G401 (cell line): ENCODE results near the gene CSAD. TPM values are rescaled to one million over a fixed set of nuclear protein-coding genes. Genes with fewer than 3 reads are reported as not detected.
"Not testable (repeated sequence)": the region's sequence is repeated elsewhere in the genome, so short reads cannot be mapped to it uniquely, and the experiment has no call there.

ENCODE experiments used
- DNase-seq: peaks from one replicate; pipeline ENCODE4 v3.0.0-alpha.2; 2015; ENCODE audit warnings: low spot score
- in situ Hi-C: cut with HindIII; loops from 2 replicates; pipeline ENCODE4 v1.10.0; 2016; ENCODE audit warnings: low sequenced_read_pairs, mixed read lengths
- total RNA-seq: library from RNA; depleted of rRNA; stranded (reverse); fragments of >200 nt; shearing (Covaris generic); gene quantifications from 2 replicates; pipeline ENCODE4 v1.2.3, GENCODE V29; 2014

The CSAD gene
- total RNA-seq, 1 experiment from 2014 or later = 2.0 TPM

DNA sequence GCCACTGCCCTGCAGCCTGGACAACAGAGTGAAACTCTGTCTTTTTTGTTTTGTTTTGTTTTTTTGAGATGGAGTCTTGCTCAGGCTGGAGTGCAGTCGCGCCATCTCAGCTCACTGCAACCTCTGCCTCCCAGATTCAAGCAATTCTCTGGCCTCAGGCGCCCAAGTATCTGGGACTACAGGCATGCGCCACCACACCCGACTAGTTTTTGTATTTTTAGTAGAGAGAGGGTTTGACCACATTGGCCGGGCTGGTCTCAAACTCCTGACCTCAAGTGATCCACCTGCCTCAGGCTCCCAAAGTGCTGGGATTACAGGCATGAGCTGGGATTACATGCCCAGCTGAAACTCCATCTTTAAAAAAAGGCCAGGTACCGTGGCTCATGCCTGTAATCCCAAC, 21.6 kb upstream of the CSAD start:
- in situ Hi-C loops, DNase-seq: not testable (repeated sequence)

DNA sequence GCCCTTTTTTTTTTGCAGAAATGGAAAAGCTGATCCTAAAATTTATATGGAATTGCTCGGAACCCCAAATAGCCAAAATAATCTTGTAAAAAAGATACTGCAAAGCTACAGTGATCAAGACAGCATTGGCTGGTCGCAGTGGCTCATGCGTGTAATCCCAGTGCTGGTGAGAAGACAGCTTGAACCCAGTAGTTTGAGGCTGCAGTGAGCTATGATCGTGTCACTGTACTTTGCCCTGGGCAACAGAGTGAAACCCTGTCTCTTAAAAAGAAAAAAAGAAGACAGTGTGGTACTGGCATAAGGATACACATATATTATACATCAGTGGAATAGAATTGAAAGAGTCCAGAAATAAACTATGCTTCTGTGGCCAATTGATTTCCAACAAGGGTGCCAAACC, 20.9 kb upstream of the CSAD start:
- in situ Hi-C loops = no loop called here
- DNase-seq = no peak

DNA sequence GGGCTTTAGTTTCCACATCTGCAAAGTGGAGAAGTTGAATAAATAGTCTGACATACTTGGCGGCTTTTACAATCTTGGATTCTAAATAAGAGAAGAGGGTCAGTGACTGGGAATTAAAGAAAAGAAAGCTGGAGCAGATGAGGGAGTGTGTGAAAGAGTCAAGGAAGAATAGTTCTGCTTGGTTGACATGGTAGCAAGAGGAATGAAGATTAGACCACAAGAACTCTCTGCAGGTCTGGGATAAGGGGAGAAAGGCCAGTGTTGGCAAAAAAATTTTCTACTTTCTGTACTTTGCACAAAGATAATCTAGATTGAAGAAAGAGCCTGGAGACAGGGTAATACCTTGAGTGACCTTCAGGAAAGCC, 20.4 kb upstream of the CSAD start:
- no peak for DNase-seq
- in situ Hi-C loops = no loop called here

DNA sequence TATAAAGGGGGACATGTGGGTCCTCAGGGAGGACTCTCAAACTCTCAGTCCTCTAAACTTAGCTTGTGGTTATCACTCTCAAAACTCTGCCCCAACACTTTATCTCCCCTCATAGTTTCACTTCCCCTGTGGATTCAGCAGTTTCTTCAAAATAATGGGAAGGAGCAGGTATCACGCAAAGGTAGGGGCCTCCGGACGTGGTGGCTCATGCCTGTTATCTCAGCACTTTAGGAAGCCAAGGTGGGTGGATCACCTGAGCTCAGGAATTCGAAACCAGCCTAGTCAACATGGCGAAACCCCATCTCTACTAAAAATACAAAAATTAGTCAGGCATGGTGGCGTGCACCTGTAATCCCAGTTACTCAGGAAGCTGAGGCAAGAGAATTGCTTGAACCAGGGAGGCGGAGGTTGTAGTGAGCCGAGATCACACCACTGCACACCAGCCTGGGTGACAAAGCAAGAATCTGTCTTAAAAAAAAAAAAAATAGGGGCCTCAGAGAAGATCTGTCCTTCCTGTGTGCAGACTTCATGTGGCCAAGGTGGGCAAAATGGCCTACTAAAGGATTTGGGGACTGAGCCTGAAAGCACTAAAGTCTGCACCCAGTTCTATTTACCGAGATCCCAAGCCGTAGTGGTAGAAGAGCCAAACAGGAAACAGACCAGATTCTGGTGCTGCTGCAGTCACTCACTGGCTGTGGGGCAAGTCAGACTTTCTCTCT, 19.9 kb upstream of the CSAD start:
- in situ Hi-C loops = no loop called here
- no peak for DNase-seq

DNA sequence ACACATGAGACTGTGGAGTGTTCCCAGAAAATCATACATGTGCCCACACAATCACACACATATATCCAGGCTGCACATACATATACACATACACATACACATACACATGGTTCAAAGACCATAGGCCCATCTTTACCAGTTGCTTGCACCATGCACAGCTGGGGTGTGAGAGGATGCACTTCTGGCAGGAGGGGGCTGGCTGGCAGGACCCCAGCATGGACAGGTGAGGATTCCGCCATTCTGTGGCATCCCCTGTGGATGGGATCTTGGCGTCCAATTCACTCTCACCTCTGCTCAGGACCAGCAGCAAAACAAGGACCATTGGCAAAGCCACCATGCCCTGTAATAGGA, 19.4 kb upstream of the CSAD start:
- no peak for DNase-seq
- in situ Hi-C loops = no loop called here

DNA sequence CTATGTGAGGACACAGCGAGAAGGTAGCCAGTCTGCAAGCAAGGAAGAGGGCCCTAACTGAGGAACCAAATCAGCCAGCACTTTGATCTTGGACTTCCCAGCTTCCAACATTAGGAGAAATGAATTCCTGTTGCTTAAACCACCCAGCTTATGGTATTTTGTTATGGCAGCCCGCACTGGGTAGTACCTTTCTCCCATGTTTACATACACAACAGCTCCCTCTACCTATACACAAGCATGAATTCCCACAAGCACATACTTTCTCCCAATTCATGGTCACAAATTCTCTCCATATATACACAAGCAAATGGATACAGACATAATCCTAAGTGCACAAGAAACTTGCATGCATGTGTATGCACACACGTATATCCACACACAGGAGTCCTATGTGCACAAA, 19.0 kb upstream of the CSAD start:
- in situ Hi-C loops = loop anchor here (10.0 kb wide), 1 partner anchor 125 kb away; the partner anchor contains the start of gene SPRYD3
- no peak for DNase-seq

DNA sequence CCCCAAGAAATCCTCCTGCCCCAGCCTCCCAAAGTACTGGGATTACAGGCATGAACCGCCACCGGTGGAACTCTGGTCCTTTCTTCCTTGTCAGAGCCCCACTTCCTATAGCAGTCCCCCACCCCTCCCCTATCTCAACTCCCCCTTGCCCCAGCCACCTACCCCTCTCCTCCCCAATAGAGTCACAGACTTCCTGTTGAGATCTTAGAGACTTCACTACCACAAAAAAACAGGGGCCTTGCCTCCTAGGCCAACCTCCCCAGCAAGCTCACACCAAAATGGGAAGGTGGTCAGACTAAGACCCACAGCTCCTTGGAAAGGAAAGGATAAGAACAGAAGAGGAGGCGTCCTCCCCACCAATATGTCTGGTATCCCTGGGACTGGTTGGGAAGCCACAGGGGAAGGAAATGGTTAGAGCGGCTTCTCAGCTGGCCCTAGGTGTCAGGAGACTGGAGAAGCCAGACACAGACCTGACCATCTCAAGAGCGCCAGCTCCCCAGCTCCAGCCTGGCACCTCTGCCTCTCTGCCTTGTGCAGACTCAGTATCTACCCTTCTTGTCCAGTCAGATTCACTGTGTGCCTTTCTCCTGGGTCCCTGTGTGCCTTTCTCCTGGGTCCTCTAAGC, 17.9 kb upstream of the CSAD start:
- in situ Hi-C loops = loop anchor here (10.0 kb wide), 1 partner anchor 124 kb away; the partner anchor contains the start of gene SPRYD3
- DNase-seq = no peak

DNA sequence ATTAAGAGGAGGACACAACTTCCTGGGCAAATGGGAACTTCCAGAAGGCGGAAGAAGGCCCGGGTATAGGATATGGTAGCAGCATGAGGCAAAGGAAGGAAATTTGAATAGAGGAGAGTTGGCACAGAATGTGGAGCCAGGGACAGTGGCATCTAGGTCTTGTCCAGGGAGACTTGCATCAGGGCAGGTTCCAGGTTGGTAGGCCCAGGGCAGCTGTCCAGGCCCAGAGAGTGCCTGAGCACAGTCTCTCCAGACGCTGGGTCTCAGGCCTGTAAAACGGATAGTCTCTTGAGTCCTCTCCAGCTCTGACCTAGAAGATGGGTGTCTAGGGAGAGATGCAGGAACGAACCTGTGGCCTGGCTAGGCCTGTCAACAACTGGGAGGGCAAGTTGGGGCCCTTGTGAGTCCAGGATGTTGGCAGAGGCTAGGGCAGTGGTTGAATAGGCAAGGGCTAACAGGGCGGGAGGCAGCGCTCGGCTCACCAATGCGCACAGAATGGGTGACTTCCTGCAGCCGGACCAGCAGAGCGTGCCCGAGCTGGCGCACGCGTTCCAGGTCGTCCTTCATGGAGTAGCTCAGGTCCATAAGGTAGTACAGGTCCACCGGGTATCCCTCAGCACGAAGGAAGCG, 16.4 kb upstream of the CSAD start:
- in situ Hi-C loops = loop anchor here (10.0 kb wide), 1 partner anchor 122 kb away; the partner anchor contains the start of gene SPRYD3
- DNase-seq = no peak

DNA sequence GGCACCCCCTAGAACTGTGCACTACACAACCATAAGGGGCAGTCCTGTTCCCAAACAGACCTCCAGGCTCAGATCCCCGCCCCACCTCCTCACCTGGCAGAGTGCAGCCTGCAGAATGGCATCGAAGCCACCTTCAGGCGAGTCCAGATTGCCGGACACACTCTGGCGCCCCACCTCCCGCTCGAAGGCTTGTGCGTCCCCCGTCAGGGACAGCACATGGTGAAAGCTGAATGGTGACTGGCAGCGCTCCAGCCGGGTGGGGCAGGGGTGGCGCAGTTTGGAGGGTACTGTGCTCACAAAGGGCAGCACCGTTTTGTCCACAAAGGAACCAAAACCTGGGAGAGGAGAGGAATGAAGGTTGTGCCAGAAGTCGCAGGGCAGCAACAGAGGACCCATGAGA, 15.8 kb upstream of the CSAD start:
- no peak for DNase-seq
- in situ Hi-C loops = loop anchor here (10.0 kb wide), 1 partner anchor 122 kb away; the partner anchor contains the start of gene SPRYD3

DNA sequence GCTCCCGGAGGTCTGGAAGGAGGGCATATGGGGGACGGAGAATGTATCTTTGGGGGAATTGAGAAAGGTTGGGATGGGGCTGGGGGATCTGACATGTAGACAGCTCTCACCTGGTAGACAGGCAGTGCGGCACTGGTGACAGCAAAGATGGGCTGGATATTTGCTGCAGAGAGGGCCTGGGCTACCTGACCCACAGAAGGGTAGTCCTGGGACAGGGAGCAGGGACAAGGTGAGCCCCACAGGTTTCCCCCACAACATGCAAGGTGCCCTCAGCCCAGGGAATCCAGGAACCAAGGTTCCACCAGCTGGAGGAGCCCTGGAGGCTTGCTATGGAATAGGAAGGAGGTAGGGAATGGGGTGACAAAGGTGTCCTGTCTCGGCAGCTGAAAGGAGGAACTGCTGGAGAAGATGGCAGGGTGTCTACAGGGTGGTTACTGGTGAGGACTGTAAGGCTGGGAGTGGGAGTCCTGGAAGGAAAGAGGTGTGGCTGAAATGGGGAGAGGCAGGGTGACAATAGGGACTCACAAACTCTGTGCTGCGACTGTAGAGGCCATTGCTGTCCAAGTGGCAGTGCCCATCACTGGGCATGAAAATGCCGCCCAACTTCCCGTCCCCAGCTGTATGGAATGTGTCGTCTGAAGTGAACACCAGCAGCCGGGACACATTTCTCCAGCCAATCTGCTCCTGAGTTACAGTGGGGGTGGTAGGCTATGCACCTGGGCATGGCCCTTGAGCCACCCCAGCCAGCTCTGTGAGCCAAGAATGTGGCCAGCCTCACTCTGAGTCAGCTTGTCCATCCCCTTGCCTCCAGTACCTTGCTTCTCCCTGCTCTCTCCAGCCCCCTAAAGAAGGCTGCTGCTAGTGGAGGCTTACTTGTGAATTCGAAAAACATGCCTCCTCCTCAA, 15.0 kb upstream of the CSAD start:
- in situ Hi-C loops = loop anchor here (10.0 kb wide), 1 partner anchor 121 kb away; the partner anchor contains the start of gene SPRYD3
- DNase-seq = no peak

DNA sequence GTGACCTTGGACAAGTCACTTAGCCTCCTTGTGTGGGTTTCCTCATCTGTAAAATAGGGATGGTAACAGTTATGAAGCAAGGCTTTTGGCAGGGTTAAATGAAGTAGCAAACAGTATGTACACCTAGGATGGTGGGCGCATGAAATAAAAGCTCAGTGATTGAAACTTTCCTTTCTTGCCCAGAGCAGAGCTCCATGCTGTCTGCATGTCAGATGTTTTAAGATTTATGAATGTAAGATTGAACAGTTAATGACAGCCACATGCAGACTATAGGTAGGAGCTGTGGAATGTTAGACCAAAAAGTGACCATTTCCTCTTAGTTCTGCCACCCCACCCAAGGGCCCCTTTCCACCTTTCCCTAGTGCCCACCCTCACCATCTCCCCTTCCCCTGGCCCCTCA, 14.2 kb upstream of the CSAD start:
- in situ Hi-C loops = loop anchor here (10.0 kb wide), 1 partner anchor 120 kb away; the partner anchor contains the start of gene SPRYD3
- DNase-seq = no peak

DNA sequence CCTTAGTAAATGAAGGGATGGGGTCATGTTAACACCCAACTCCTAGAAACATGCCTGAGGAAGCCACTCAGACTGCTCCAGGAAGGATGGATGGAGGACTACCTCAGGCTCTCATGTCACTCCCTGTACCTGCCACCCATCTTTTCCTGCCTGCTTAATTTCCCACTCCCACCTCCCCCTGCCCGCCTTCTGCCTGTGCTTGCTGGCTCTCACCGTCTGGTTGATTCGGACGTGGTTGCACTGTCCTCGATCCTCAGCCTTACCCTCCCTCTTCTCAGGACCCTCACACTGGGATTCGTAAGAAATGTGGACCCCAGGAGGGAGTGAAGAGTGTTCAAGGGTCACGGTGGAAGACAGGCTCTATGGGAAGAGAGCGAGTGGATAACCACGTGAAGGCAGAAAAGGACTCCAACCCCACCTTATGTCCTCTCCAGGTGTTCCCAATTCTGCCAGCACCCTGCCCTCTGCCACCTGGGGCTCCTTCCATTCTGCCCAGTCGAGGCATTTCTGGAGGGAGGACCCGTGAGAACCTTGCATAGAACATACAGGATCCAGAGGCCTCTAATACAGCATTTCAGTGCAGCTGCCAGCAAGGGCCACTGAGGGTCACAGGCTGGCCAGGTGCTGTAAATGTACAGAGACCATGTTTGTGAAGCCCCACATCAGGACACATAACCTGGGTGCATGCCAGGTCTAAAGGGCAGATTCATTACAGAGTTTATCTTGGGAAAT, 13.4 kb upstream of the CSAD start:
- DNase-seq = no peak
- in situ Hi-C loops = loop anchor here (10.0 kb wide), 1 partner anchor 119 kb away; the partner anchor contains the start of gene SPRYD3

DNA sequence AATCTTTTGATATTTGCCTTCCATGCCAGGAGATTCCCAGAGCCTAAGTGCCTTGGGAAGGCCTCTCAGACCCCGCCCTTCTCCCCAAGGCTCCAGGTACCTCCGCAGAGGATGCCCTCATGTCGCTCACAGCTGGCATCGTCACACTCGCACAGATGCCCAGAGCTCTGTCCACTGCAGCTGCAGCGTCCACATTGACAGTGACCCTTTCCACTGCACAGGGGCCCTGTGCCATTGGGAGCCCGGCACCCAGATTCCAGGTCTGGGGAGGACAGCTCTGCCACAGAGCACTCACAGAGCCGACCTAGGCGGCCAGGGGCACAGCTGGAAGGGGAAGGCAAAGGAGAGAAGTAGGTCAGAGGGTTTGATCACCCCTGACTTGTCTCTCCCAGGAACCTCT, 12.3 kb upstream of the CSAD start:
- no peak for DNase-seq
- in situ Hi-C loops = loop anchor here (10.0 kb wide), 1 partner anchor 118 kb away; the partner anchor contains the start of gene SPRYD3

DNA sequence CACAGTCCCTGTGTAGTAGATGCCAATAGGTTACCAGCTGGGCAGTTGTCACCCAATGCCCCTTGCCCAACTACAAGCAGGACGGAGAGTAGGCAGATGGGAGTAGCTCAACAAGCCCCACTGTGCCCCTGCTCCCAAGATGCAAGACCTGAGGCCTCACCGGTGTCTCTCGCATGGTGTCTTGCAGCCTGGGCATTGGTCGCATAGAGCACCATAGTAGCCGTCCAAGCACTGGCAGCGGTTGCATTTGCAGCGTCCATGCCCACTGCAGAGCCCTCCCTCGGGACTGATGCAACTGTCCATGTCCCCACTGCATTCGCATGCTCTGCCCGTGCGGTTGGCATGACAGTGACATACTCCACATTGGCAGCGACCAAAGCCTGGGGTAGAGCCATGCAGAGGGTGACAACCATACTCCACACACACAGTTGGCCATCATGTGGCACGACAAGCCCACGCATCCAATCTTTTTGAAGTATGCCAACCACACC, 11.9 kb upstream of the CSAD start:
- DNase-seq = no peak
- in situ Hi-C loops = loop anchor here (10.0 kb wide), 1 partner anchor 118 kb away; the partner anchor contains the start of gene SPRYD3

DNA sequence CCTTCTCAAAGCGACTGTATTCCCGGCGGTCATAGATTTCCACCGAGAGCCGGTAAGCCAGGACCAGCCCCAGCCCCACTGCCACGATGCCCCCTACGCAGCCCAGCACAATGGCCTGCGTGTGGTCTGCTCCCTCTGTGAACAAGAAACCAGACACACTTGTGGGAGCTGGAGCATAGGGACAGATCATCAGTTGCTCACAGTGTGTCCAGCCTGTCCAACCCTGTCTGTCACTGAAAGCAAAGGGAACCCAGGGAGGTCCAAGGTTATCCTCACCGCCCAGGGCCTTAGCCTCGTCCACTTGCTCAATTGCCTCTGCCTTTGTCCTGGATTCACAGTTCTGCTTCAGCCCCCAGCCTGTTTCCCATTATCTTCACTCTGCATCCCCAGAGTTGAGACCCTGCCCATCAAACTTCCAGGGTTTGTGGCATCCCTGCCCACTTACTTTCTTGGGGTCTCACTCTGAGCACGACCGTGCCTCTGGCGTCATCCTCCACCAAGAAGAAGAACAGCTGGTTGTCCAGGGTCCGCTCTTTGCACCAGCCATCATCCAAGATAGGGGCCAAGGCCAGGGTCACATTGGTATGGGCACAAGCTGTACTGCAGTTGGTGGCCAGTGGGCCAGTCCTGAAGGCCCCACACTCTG, 11.3 kb upstream of the CSAD start:
- no peak for DNase-seq
- in situ Hi-C loops = loop anchor here (10.0 kb wide), 1 partner anchor 117 kb away; the partner anchor contains the start of gene SPRYD3

DNA sequence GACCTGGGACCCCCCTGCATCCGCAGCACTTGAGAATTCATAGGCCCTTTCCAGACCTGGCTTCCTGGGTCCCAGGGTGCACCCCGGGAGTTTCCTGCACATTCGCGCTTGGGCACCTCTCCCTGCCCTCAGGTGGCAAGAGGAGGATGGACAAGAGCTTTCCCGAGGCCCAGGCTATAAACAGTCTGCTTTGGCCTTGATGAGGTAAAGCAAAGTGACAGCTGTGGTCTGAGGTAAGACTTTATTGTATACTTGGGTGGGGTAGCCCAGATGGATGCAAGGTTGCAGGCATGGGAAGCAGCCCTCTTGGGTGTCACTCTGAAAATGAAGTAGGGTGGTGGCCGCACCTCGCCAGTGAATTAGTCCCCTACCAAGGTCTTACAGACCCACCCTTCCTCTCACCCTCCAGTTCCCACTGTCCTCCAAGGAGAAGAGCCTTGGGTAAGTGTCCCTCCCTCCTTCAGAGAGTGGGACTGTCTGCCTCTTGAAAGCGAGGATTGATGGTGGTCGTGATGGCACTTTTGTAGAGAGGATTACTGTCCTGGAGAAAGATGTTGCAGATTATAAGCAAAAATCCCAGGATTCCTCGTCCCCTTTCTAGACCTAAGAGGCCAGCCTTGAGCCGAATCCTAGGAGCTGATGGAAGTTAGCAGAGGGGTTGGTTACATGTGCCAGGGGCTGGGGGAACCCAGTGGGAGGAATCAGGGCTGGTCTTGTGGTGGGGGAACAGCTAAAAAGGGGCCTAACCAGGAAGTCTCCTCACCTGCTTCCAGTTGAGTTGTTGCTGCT, 10.6 kb upstream of the CSAD start:
- in situ Hi-C loops = loop anchor here (10.0 kb wide), 1 partner anchor 116 kb away; the partner anchor contains the start of gene SPRYD3
- no peak for DNase-seq
